Amygdala (tissue), 56 donors: Measurements from ENCODE around the gene C8B.

Source experiments
- DNase-seq, 56 donors: peaks; one replicate each; lab custom pipeline; 2025; lab: John Stamatoyannopoulos, UW

C8B gene

GRCh38 chr1:56934430-56935060 lies 31.3 kb downstream of the C8B start:
- DNase-seq, result no peak

- DNase-seq, result no peak
These were observed 32.2 kb downstream of the C8B start for GRCh38 chr1:56933606-56934005.

GRCh38 chr1:56933161-56933560 lies 32.7 kb downstream of the C8B start:
- no peak for DNase-seq

- DNase-seq, result no peak
These were observed 34.1 kb downstream of the C8B start for GRCh38 chr1:56931686-56932085.

- DNase-seq, result no peak
These were observed 34.6 kb downstream of the C8B start for GRCh38 chr1:56931211-56931610.

- DNase-seq, result no peak
These were observed 36.3 kb downstream of the C8B start for GRCh38 chr1:56929492-56929891.

GRCh38 chr1:56927986-56928385 lies 37.8 kb downstream of the C8B start:
- DNase-seq, result no peak

- no peak for DNase-seq
These were observed 38.6 kb downstream of the C8B start for GRCh38 chr1:56927171-56927570.

- no peak for DNase-seq
These were observed 40.6 kb downstream of the C8B start for GRCh38 chr1:56925193-56925592.

- DNase-seq, result no peak
These were observed 41.7 kb downstream of the C8B start for GRCh38 chr1:56924116-56924515.

GRCh38 chr1:56923201-56923600 lies 42.6 kb downstream of the C8B start:
- DNase-seq, result no peak

- no peak for DNase-seq
These were observed 43.3 kb downstream of the C8B start for GRCh38 chr1:56922507-56922906.

GRCh38 chr1:56922070-56922469 lies 43.7 kb downstream of the C8B start:
- DNase-seq, result no peak

GRCh38 chr1:56921479-56921878 lies 44.3 kb downstream of the C8B start:
- DNase-seq, result no peak

GRCh38 chr1:56920591-56921001 lies 45.2 kb downstream of the C8B start:
- no peak for DNase-seq

- no peak for DNase-seq
These were observed 48.5 kb downstream of the C8B start for GRCh38 chr1:56917356-56917755.

- no peak for DNase-seq
These were observed 49.2 kb downstream of the C8B start for GRCh38 chr1:56916630-56917029.

- no peak for DNase-seq
These were observed 49.9 kb downstream of the C8B start for GRCh38 chr1:56915960-56916359.

- DNase-seq, result no peak
These were observed 53.5 kb downstream of the C8B start for GRCh38 chr1:56912325-56912724.

- no peak for DNase-seq
These were observed 54.5 kb downstream of the C8B start for GRCh38 chr1:56911098-56911938.

GRCh38 chr1:56910441-56910985 lies 55.3 kb downstream of the C8B start:
- no peak for DNase-seq
